HL-60 (cell line): Measurements from ENCODE around the gene CBARP.

Experiments
- GABPA ChIP-seq: IDR thresholded peaks from 2 replicates; pipeline ENCODE4 v1.6.1; 2012; ENCODE audit warnings: low read depth
- POLR2AphosphoS5 ChIP-seq: IDR thresholded peaks from 2 replicates; pipeline ENCODE4 v1.6.1; 2012; ENCODE audit warnings: low read depth
- TF ChIP-seq, protein P1 (sequence below): IDR thresholded peaks from one replicate; pipeline ENCODE4 v1.5.1; 2011; ENCODE audit warnings: low read length, control low read depth, inconsistent platforms; ENCODE audit not compliant: insufficient read depth
- TF ChIP-seq, protein P2 (sequence below): IDR thresholded peaks from 2 replicates; pipeline ENCODE4 v1.6.1; 2012; ENCODE audit warnings: low read depth; ENCODE audit not compliant: insufficient replicate concordance

DNA sequence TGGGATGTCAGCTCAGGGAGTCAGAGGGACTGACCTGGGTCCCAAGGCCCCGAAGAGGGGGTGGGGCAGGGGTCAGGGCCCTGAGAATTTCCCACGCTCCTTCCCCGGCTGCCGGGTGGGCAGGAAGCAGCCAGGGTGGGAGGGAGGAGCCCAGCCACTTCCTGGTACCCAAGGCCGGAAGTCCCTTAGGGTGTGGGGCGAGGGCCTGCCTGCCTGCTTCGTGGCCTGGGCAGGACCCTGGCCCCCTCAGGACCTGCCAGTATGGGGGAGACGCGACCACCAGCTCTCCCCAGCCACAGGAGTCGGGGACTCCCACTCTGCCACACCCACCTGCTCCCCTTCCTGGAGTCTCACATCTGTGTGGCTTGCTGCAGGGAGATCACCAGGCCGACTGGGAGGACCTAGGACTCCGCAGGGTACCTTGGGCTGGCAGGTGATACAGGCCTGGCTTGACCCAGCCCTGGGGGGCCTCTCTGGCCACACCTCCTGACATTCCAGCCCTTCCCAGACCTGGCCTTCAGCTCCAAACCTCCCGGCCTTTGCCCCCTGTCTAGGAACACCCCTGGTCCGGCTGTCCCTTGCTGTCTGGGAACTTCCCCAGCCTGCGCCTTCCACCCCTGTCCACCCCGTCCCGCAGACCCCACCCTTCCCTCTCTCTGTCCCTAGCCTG lies 21.5 kb upstream of the CBARP start:
- TF ChIP-seq, protein P1, sequence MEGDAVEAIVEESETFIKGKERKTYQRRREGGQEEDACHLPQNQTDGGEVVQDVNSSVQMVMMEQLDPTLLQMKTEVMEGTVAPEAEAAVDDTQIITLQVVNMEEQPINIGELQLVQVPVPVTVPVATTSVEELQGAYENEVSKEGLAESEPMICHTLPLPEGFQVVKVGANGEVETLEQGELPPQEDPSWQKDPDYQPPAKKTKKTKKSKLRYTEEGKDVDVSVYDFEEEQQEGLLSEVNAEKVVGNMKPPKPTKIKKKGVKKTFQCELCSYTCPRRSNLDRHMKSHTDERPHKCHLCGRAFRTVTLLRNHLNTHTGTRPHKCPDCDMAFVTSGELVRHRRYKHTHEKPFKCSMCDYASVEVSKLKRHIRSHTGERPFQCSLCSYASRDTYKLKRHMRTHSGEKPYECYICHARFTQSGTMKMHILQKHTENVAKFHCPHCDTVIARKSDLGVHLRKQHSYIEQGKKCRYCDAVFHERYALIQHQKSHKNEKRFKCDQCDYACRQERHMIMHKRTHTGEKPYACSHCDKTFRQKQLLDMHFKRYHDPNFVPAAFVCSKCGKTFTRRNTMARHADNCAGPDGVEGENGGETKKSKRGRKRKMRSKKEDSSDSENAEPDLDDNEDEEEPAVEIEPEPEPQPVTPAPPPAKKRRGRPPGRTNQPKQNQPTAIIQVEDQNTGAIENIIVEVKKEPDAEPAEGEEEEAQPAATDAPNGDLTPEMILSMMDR: no peak
- TF ChIP-seq POLR2AphosphoS5: peak; percentile 89
- no peak; the same call in 1 of the 2 replicates for TF ChIP-seq GABPA
- TF ChIP-seq, protein P2, sequence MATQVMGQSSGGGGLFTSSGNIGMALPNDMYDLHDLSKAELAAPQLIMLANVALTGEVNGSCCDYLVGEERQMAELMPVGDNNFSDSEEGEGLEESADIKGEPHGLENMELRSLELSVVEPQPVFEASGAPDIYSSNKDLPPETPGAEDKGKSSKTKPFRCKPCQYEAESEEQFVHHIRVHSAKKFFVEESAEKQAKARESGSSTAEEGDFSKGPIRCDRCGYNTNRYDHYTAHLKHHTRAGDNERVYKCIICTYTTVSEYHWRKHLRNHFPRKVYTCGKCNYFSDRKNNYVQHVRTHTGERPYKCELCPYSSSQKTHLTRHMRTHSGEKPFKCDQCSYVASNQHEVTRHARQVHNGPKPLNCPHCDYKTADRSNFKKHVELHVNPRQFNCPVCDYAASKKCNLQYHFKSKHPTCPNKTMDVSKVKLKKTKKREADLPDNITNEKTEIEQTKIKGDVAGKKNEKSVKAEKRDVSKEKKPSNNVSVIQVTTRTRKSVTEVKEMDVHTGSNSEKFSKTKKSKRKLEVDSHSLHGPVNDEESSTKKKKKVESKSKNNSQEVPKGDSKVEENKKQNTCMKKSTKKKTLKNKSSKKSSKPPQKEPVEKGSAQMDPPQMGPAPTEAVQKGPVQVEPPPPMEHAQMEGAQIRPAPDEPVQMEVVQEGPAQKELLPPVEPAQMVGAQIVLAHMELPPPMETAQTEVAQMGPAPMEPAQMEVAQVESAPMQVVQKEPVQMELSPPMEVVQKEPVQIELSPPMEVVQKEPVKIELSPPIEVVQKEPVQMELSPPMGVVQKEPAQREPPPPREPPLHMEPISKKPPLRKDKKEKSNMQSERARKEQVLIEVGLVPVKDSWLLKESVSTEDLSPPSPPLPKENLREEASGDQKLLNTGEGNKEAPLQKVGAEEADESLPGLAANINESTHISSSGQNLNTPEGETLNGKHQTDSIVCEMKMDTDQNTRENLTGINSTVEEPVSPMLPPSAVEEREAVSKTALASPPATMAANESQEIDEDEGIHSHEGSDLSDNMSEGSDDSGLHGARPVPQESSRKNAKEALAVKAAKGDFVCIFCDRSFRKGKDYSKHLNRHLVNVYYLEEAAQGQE: no peak
